GM12878 (cell line): Measurements from ENCODE around the gene DNHD1. TPM values are rescaled to one million over a fixed set of nuclear protein-coding genes. Genes with fewer than 3 reads are reported as not detected.

ENCODE experiments used
- CHD2 ChIP-seq: IDR thresholded peaks from 2 replicates; pipeline ENCODE4 v1.6.1; 2011; ENCODE audit warnings: low read depth, low read length, improper control_type of control experiment, borderline replicate concordance
- ELK1 ChIP-seq: IDR thresholded peaks from 2 replicates; pipeline ENCODE4 v1.6.1; 2012; ENCODE audit warnings: low read depth, low read length, improper control_type of control experiment
- FOS ChIP-seq: IDR thresholded peaks from 3 replicates; pipeline ENCODE4 v1.6.1; 2011; ENCODE audit warnings: borderline replicate concordance; ENCODE audit not compliant: insufficient read length; ENCODE audit errors: extremely low read depth
- FOXK2 ChIP-seq: fragments of 450-650 bp; IDR thresholded peaks from 2 replicates; pipeline ENCODE4 v1.6.1; 2017; ENCODE audit warnings: mild to moderate bottlenecking, moderate library complexity
- HDAC6 ChIP-seq: fragments of 200-600 bp; sonication (generic); IDR thresholded peaks from one replicate; pipeline ENCODE4 v1.8.0; 2017; ENCODE audit warnings: antibody characterized with exemption; ENCODE audit not compliant: unreplicated experiment
- MTA2 ChIP-seq: fragments of 450-650 bp; IDR thresholded peaks from 2 replicates; pipeline ENCODE4 v1.6.1; 2016; ENCODE audit warnings: low read depth, mild to moderate bottlenecking, moderate library complexity
- NBN ChIP-seq: fragments of 450-650 bp; IDR thresholded peaks from 2 replicates; pipeline ENCODE4 v1.6.1; 2016
- NFIC ChIP-seq: IDR thresholded peaks from 2 replicates; pipeline ENCODE4 v1.6.1; 2012; ENCODE audit warnings: low read depth, mild to moderate bottlenecking, inconsistent platforms, low read length, moderate library complexity
- NR2C2 ChIP-seq: IDR thresholded peaks from 2 replicates; pipeline ENCODE4 v1.6.1; 2011; ENCODE audit warnings: borderline replicate concordance, low read depth; ENCODE audit not compliant: control insufficient read depth, insufficient read length
- PBX3 ChIP-seq: IDR thresholded peaks from 2 replicates; pipeline ENCODE4 v1.6.1; 2011; ENCODE audit warnings: mild to moderate bottlenecking, low read depth, low read length, moderate library complexity; ENCODE audit not compliant: insufficient replicate concordance
- PML ChIP-seq: IDR thresholded peaks from 2 replicates; pipeline ENCODE4 v1.6.1; 2012; ENCODE audit warnings: low read length, inconsistent platforms
- SPI1 ChIP-seq: IDR thresholded peaks from 2 replicates; pipeline ENCODE4 v1.6.1; 2011; ENCODE audit warnings: low read depth, mild to moderate bottlenecking, low read length, moderate library complexity, borderline replicate concordance; ENCODE audit not compliant: insufficient read depth
- STAT1 ChIP-seq: fragments of 450-650 bp; conservative IDR thresholded peaks from 2 replicates; pipeline ENCODE4 v1.6.1; 2014; ENCODE audit warnings: antibody characterized with exemption, mild to moderate bottlenecking
- SUZ12 ChIP-seq: fragments of 200-600 bp; sonication (generic); IDR thresholded peaks from one replicate; pipeline ENCODE4 v1.6.1; 2018; ENCODE audit warnings: antibody characterized with exemption, mild to moderate bottlenecking; ENCODE audit not compliant: unreplicated experiment
- ZNF217 ChIP-seq: fragments of 450-650 bp; IDR thresholded peaks from 2 replicates; pipeline ENCODE4 v1.6.1; 2017; ENCODE audit warnings: antibody characterized with exemption, mild to moderate bottlenecking
- polyA plus RNA-seq, 11 experiments: library from polyadenylated mRNA; depleted of rRNA in 4 of 11; unstranded in 6 of 11; stranded (reverse) in 5 of 11; fragments of >200 nt; fragmentation: Nextera tagmentation in 4 of 11; fragmentation: Illumina TruSeq in 1 of 11; extraction: Ambion mirVana in 4 of 11; extraction: Trizol in 1 of 11; gene quantifications; 1 replicate in 1 of 11; 2 replicates in 10 of 11; pipeline versions ENCODE4 v1.2.1 to v1.2.3, GENCODE V29; 2011 to 2016; ENCODE audit warnings: inconsistent platforms in 2 of 11, missing spikeins in 2 of 11, low read depth in 1 of 11
- total RNA-seq, 4 experiments: library from RNA; depleted of rRNA in 3 of 4; stranded (reverse); fragments of >200 nt in 3 of 4; fragmentation: Illumina TruSeq in 1 of 4; extraction: Trizol in 1 of 4; gene quantifications; 2 replicates each; pipeline versions ENCODE4 v1.2.1 to v1.2.3, GENCODE V29; 2013 to 2021
- TF ChIP-seq, protein P1 (sequence below): fragments of 150-350 bp; IDR thresholded peaks from 2 replicates; pipeline ENCODE4 v1.6.1; 2014; ENCODE audit warnings: mild to moderate bottlenecking, low read depth, low read length
- TF ChIP-seq, protein P2 (sequence below): fragments of 450-650 bp; IDR thresholded peaks from 2 replicates; pipeline ENCODE4 v1.6.1; 2017; ENCODE audit warnings: mild to moderate bottlenecking
- TF ChIP-seq, protein P3 (sequence below): IDR thresholded peaks from 2 replicates; pipeline ENCODE4 v1.6.1; 2012; ENCODE audit warnings: improper control_type of control experiment, low read depth, low read length; ENCODE audit not compliant: insufficient replicate concordance

DNHD1 gene
- total and polyA plus RNA-seq, 10 of the 15 experiments (the other 5 are each of a cell fraction or from before 2014, with no cell fraction given): 0.99 to 16.9 (median 8.6) TPM

- TF ChIP-seq ELK1: peak; percentile 87
- TF ChIP-seq HDAC6: peak; percentile 29
- TF ChIP-seq NBN: peak; percentile 100
- no peak for TF ChIP-seq SUZ12
- TF ChIP-seq ZNF217: no peak
- no peak for TF ChIP-seq NR2C2
- TF ChIP-seq, protein P1, sequence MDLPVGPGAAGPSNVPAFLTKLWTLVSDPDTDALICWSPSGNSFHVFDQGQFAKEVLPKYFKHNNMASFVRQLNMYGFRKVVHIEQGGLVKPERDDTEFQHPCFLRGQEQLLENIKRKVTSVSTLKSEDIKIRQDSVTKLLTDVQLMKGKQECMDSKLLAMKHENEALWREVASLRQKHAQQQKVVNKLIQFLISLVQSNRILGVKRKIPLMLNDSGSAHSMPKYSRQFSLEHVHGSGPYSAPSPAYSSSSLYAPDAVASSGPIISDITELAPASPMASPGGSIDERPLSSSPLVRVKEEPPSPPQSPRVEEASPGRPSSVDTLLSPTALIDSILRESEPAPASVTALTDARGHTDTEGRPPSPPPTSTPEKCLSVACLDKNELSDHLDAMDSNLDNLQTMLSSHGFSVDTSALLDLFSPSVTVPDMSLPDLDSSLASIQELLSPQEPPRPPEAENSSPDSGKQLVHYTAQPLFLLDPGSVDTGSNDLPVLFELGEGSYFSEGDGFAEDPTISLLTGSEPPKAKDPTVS: no peak
- peak; percentile 78 for TF ChIP-seq CHD2
- TF ChIP-seq FOXK2: no peak
- TF ChIP-seq STAT1: no peak
- TF ChIP-seq, protein P2, sequence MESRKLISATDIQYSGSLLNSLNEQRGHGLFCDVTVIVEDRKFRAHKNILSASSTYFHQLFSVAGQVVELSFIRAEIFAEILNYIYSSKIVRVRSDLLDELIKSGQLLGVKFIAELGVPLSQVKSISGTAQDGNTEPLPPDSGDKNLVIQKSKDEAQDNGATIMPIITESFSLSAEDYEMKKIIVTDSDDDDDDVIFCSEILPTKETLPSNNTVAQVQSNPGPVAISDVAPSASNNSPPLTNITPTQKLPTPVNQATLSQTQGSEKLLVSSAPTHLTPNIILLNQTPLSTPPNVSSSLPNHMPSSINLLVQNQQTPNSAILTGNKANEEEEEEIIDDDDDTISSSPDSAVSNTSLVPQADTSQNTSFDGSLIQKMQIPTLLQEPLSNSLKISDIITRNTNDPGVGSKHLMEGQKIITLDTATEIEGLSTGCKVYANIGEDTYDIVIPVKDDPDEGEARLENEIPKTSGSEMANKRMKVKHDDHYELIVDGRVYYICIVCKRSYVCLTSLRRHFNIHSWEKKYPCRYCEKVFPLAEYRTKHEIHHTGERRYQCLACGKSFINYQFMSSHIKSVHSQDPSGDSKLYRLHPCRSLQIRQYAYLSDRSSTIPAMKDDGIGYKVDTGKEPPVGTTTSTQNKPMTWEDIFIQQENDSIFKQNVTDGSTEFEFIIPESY: no peak
- TF ChIP-seq MTA2: peak; percentile 38; the same call in 1 of the 2 replicates
- TF ChIP-seq SPI1: 0 out of 2 replicates have a peak, but pooled peaks have one; percentile 41
- TF ChIP-seq, protein P3, sequence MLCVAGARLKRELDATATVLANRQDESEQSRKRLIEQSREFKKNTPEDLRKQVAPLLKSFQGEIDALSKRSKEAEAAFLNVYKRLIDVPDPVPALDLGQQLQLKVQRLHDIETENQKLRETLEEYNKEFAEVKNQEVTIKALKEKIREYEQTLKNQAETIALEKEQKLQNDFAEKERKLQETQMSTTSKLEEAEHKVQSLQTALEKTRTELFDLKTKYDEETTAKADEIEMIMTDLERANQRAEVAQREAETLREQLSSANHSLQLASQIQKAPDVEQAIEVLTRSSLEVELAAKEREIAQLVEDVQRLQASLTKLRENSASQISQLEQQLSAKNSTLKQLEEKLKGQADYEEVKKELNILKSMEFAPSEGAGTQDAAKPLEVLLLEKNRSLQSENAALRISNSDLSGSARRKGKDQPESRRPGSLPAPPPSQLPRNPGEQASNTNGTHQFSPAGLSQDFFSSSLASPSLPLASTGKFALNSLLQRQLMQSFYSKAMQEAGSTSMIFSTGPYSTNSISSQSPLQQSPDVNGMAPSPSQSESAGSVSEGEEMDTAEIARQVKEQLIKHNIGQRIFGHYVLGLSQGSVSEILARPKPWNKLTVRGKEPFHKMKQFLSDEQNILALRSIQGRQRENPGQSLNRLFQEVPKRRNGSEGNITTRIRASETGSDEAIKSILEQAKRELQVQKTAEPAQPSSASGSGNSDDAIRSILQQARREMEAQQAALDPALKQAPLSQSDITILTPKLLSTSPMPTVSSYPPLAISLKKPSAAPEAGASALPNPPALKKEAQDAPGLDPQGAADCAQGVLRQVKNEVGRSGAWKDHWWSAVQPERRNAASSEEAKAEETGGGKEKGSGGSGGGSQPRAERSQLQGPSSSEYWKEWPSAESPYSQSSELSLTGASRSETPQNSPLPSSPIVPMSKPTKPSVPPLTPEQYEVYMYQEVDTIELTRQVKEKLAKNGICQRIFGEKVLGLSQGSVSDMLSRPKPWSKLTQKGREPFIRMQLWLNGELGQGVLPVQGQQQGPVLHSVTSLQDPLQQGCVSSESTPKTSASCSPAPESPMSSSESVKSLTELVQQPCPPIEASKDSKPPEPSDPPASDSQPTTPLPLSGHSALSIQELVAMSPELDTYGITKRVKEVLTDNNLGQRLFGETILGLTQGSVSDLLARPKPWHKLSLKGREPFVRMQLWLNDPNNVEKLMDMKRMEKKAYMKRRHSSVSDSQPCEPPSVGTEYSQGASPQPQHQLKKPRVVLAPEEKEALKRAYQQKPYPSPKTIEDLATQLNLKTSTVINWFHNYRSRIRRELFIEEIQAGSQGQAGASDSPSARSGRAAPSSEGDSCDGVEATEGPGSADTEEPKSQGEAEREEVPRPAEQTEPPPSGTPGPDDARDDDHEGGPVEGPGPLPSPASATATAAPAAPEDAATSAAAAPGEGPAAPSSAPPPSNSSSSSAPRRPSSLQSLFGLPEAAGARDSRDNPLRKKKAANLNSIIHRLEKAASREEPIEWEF: no peak
- TF ChIP-seq PML: peak; percentile 95
- peak; percentile 26; the same call in 1 of the 2 replicates for TF ChIP-seq NFIC
- no peak for TF ChIP-seq PBX3
- TF ChIP-seq FOS: no peak
Measured at GRCh38 chr11:6612213-6613041, 115.3 kb downstream of the DNHD1 start, which contains the start of gene TAF10 (continued).
